GM12878 (cell line): ENCODE results near the gene RHCG. TPM values are rescaled to one million over a fixed set of nuclear protein-coding genes. Genes with fewer than 3 reads are reported as not detected.

ENCODE experiments used
- ATAC-seq: fragments of 200-7000 bp; cut with Tn5 transposase; 3 replicates; pipeline ENCODE4 v1.9.1; 2020; ENCODE audit warnings: mild to moderate bottlenecking, moderate library complexity
- BruUV-seq: library from RNA; stranded (reverse); fragments of 400-500 nt; replicated peaks from 2 replicates; lab custom pipeline; 2021; lab: Mats Ljungman, UMichigan
- CTCF ChIA-PET: fragments of 300-600 bp; sonication (Branson Sonifier 250); formaldehyde crosslinking; extraction: SDS; loops from one replicate; lab custom pipeline; 2021; ENCODE audit warnings: inconsistent platforms; lab: Yijun Ruan, JAX
- POLR2A ChIA-PET: fragments of 350-600 bp; formaldehyde crosslinking; extraction: SDS; loops from one replicate; lab custom pipeline; 2021; ENCODE audit warnings: inconsistent platforms; lab: Charles Lee
- RAD21 ChIA-PET: fragments of 300-600 bp; sonication (Branson Sonifier 250); formaldehyde crosslinking; loops from one replicate; lab custom pipeline; 2023; ENCODE audit warnings: antibody characterized with exemption; ENCODE audit not compliant: unreplicated experiment; lab: Charles Lee
- SMC1A ChIA-PET: fragments of 300-600 bp; sonication (Branson Sonifier 250); formaldehyde crosslinking; loops from one replicate; lab custom pipeline; 2023; ENCODE audit not compliant: unreplicated experiment, uncharacterized antibody; lab: Charles Lee
- DNase-seq: peaks from one replicate; pipeline ENCODE4 v3.0.0-alpha.2; 2011; ENCODE audit warnings: low read depth, low spot score
- FAIRE-seq: peaks from 3 replicates; lab custom pipeline; 2011; peaks lifted over from hg19 to GRCh38; lab: Jason Lieb, UNC
- H2AFZ ChIP-seq: 2 replicates; pipeline ENCODE4 v1.6.0; 2011; ENCODE audit warnings: low read depth, low read length, control low read depth; ENCODE audit not compliant: control insufficient read depth
- H3K27ac ChIP-seq: 2 replicates; pipeline ENCODE4 v1.5.1; 2011; ENCODE audit warnings: control low read depth; ENCODE audit not compliant: control insufficient read depth, insufficient read depth
- H3K27me3 ChIP-seq, 2 experiments: replicated peaks in 1 of 2; 2 replicates each; pipeline versions ENCODE4 v1.6.0 to v1.6.1; 2011; ENCODE audit warnings: low read length in 1 of 2; ENCODE audit not compliant: control insufficient read depth in 2 of 2, insufficient read depth in 2 of 2
- H3K36me3 ChIP-seq, 2 experiments: 2 replicates each; pipeline ENCODE4 v1.5.1; 2011; ENCODE audit warnings: low read length in 1 of 2; ENCODE audit not compliant: control insufficient read depth in 2 of 2, insufficient read depth in 2 of 2
- H3K4me1 ChIP-seq: 2 replicates; pipeline ENCODE4 v1.6.1; 2011; ENCODE audit warnings: mild to moderate bottlenecking, low read length, moderate library complexity, mixed read lengths; ENCODE audit not compliant: control insufficient read depth, insufficient read depth
- H3K4me2 ChIP-seq: 2 replicates; pipeline ENCODE4 v1.6.0; 2011; ENCODE audit warnings: control low read depth; ENCODE audit not compliant: control insufficient read depth, insufficient read depth
- H3K4me3 ChIP-seq: fragments of 200-600 bp; sonication (generic); 2 replicates; pipeline ENCODE4 v1.5.1; 2016
- H3K79me2 ChIP-seq: 2 replicates; pipeline ENCODE4 v1.6.0; 2011; ENCODE audit warnings: low read length; ENCODE audit not compliant: control insufficient read depth, insufficient read depth
- H3K9ac ChIP-seq: 2 replicates; pipeline ENCODE4 v1.8.0; 2011; ENCODE audit warnings: low read length, control low read depth, mixed read lengths; ENCODE audit not compliant: control insufficient read depth, insufficient read depth
- H3K9me3 ChIP-seq: replicated peaks from 3 replicates; pipeline ENCODE4 v1.5.1; 2011; ENCODE audit warnings: mild to moderate bottlenecking, low read length; ENCODE audit not compliant: control insufficient read depth, insufficient read depth
- H4K20me1 ChIP-seq: 2 replicates; pipeline ENCODE4 v1.6.0; 2011; ENCODE audit not compliant: control insufficient read depth, insufficient read depth
- CBX3 ChIP-seq: fragments of 200-600 bp; sonication (generic); IDR thresholded peaks from 2 replicates; pipeline ENCODE4 v1.6.1; 2016; ENCODE audit warnings: low read depth, borderline replicate concordance
- HDAC2 ChIP-seq: fragments of 200-600 bp; sonication (generic); IDR thresholded peaks from 2 replicates; pipeline ENCODE4 v1.6.1; 2017
- KLF5 ChIP-seq: fragments of 450-650 bp; IDR thresholded peaks from 2 replicates; pipeline ENCODE4 v1.6.1; 2014; ENCODE audit warnings: mild to moderate bottlenecking; ENCODE audit not compliant: partially characterized antibody
- MTA2 ChIP-seq: fragments of 450-650 bp; IDR thresholded peaks from 2 replicates; pipeline ENCODE4 v1.6.1; 2016; ENCODE audit warnings: low read depth, mild to moderate bottlenecking, moderate library complexity
- NR2F1 ChIP-seq: fragments of 450-650 bp; conservative IDR thresholded peaks from 2 replicates; pipeline ENCODE4 v1.6.1; 2017; ENCODE audit warnings: mild to moderate bottlenecking
- RB1 ChIP-seq: fragments of 450-650 bp; formaldehyde crosslinking; IDR thresholded peaks from 2 replicates; pipeline ENCODE4 v1.6.1; 2017; ENCODE audit warnings: mild to moderate bottlenecking, borderline replicate concordance
- SKIL ChIP-seq: fragments of 450-650 bp; IDR thresholded peaks from 2 replicates; pipeline ENCODE4 v1.6.1; 2017; ENCODE audit warnings: mild to moderate bottlenecking, low read depth, inconsistent platforms; ENCODE audit not compliant: poor library complexity, severe bottlenecking
- WGBS: methylation state at CpG from one replicate; pipeline ENCODE4 v1.1.6; 2016; ENCODE audit warnings: low lambda C conversion rate; ENCODE audit not compliant: insufficient replicate concordance, insufficient coverage; ENCODE audit errors: missing lambda C conversion rate; 5-methylcytosine and 5-hydroxymethylcytosine counted together
- in situ Hi-C: fragments of 300-500 bp; cut with MboI; formaldehyde crosslinking; loops from 9 replicates; pipeline ENCODE4 v1.14.3; 2018; ENCODE audit warnings: mixed read lengths
- intact Hi-C: fragments of 100-400 bp; cut with micrococcal nuclease; formaldehyde crosslinking; loops from one replicate; pipeline ENCODE4 v1.14.2; 2022; ENCODE audit not compliant: unreplicated experiment
- polyA plus RNA-seq, 11 experiments: library from polyadenylated mRNA; depleted of rRNA in 4 of 11; unstranded in 6 of 11; stranded (reverse) in 5 of 11; fragments of >200 nt; fragmentation: Nextera tagmentation in 4 of 11; fragmentation: Illumina TruSeq in 1 of 11; extraction: Ambion mirVana in 4 of 11; extraction: Trizol in 1 of 11; gene quantifications; 1 replicate in 1 of 11; 2 replicates in 10 of 11; pipeline versions ENCODE4 v1.2.1 to v1.2.3, GENCODE V29; 2011 to 2016; ENCODE audit warnings: inconsistent platforms in 2 of 11, missing spikeins in 2 of 11, low read depth in 1 of 11
- total RNA-seq, 4 experiments: library from RNA; depleted of rRNA in 3 of 4; stranded (reverse); fragments of >200 nt in 3 of 4; fragmentation: Illumina TruSeq in 1 of 4; extraction: Trizol in 1 of 4; gene quantifications; 2 replicates each; pipeline versions ENCODE4 v1.2.1 to v1.2.3, GENCODE V29; 2013 to 2021
- TF ChIP-seq, protein P1 (sequence below): fragments of 450-650 bp; IDR thresholded peaks from 2 replicates; pipeline ENCODE4 v1.6.1; 2017; ENCODE audit warnings: mild to moderate bottlenecking, moderate library complexity
- TF ChIP-seq, protein P2 (sequence below): IDR thresholded peaks from 2 replicates; pipeline ENCODE4 v1.6.1; 2011; ENCODE audit warnings: low read depth, mild to moderate bottlenecking, low read length, moderate library complexity, borderline replicate concordance; ENCODE audit errors: extremely low read depth
- TF ChIP-seq, protein P3 (sequence below): fragments of 450-650 bp; conservative IDR thresholded peaks from 2 replicates; pipeline ENCODE4 v1.6.1; 2017; ENCODE audit warnings: mild to moderate bottlenecking, moderate library complexity
- TF ChIP-seq, protein P4 (sequence below): IDR thresholded peaks from 2 replicates; pipeline ENCODE4 v1.6.1; 2011; ENCODE audit warnings: borderline replicate concordance, low read depth, mild to moderate bottlenecking, moderate library complexity, low read length; ENCODE audit not compliant: insufficient read depth, poor library complexity, severe bottlenecking

RHCG gene
- total and polyA plus RNA-seq, 10 of the 15 experiments (the other 5 are each of a cell fraction or from before 2014, with no cell fraction given) = 0.05 to 0.11 TPM; not detected in 8

GRCh38 chr15:89489376-89489775, 7.0 kb downstream of the RHCG start (continued):
- TF ChIP-seq NR2F1 (no peak), SKIL (no peak), KLF5 (no peak)
- TF ChIP-seq, protein P1, sequence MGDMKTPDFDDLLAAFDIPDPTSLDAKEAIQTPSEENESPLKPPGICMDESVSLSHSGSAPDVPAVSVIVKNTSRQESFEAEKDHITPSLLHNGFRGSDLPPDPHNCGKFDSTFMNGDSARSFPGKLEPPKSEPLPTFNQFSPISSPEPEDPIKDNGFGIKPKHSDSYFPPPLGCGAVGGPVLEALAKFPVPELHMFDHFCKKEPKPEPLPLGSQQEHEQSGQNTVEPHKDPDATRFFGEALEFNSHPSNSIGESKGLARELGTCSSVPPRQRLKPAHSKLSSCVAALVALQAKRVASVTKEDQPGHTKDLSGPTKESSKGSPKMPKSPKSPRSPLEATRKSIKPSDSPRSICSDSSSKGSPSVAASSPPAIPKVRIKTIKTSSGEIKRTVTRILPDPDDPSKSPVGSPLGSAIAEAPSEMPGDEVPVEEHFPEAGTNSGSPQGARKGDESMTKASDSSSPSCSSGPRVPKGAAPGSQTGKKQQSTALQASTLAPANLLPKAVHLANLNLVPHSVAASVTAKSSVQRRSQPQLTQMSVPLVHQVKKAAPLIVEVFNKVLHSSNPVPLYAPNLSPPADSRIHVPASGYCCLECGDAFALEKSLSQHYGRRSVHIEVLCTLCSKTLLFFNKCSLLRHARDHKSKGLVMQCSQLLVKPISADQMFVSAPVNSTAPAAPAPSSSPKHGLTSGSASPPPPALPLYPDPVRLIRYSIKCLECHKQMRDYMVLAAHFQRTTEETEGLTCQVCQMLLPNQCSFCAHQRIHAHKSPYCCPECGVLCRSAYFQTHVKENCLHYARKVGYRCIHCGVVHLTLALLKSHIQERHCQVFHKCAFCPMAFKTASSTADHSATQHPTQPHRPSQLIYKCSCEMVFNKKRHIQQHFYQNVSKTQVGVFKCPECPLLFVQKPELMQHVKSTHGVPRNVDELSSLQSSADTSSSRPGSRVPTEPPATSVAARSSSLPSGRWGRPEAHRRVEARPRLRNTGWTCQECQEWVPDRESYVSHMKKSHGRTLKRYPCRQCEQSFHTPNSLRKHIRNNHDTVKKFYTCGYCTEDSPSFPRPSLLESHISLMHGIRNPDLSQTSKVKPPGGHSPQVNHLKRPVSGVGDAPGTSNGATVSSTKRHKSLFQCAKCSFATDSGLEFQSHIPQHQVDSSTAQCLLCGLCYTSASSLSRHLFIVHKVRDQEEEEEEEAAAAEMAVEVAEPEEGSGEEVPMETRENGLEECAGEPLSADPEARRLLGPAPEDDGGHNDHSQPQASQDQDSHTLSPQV = no peak

DNA sequence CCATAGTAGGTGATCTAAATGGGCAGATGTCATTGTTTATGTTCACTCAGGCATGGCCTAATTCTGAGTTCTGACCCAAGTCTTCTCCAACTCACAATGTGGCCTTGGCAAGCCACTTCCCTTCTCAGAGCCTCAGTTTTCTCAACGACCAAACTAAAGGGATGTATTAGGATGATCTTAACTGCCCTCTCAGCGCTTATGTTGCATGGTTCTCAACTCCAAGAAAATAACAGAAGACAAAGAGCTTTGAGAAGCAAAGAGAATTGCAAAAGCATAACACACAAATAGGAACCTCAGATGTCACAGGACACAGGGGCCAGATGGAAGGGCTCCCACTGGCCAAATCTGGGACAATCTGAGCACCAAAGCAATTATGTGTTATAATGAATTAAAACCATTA, 8.6 kb downstream of the RHCG start:
- ATAC-seq (no peak), DNase-seq (no peak), FAIRE-seq (no peak)
- in situ Hi-C loops (no loop called here), intact Hi-C loops (no loop called here)
- RAD21 ChIA-PET = no interaction called here
- no peak overlapping the region for H2AFZ ChIP-seq
- TF ChIP-seq, protein P2, sequence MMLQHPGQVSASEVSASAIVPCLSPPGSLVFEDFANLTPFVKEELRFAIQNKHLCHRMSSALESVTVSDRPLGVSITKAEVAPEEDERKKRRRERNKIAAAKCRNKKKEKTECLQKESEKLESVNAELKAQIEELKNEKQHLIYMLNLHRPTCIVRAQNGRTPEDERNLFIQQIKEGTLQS = no peak
- TF ChIP-seq, protein P3, sequence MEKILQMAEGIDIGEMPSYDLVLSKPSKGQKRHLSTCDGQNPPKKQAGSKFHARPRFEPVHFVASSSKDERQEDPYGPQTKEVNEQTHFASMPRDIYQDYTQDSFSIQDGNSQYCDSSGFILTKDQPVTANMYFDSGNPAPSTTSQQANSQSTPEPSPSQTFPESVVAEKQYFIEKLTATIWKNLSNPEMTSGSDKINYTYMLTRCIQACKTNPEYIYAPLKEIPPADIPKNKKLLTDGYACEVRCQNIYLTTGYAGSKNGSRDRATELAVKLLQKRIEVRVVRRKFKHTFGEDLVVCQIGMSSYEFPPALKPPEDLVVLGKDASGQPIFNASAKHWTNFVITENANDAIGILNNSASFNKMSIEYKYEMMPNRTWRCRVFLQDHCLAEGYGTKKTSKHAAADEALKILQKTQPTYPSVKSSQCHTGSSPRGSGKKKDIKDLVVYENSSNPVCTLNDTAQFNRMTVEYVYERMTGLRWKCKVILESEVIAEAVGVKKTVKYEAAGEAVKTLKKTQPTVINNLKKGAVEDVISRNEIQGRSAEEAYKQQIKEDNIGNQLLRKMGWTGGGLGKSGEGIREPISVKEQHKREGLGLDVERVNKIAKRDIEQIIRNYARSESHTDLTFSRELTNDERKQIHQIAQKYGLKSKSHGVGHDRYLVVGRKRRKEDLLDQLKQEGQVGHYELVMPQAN = no peak
- TF ChIP-seq RB1 (no peak), MTA2 (no peak), HDAC2 (no peak), CBX3 (no peak)
- TF ChIP-seq, protein P4, sequence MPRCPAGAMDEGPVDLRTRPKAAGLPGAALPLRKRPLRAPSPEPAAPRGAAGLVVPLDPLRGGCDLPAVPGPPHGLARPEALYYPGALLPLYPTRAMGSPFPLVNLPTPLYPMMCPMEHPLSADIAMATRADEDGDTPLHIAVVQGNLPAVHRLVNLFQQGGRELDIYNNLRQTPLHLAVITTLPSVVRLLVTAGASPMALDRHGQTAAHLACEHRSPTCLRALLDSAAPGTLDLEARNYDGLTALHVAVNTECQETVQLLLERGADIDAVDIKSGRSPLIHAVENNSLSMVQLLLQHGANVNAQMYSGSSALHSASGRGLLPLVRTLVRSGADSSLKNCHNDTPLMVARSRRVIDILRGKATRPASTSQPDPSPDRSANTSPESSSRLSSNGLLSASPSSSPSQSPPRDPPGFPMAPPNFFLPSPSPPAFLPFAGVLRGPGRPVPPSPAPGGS = no peak
- no peaks in the 10 kb centered on the region for H3K4me1 ChIP-seq
- WGBS = 30% methylated on average over 2 of the region's 2 CpGs
- no peaks in the 10 kb centered on the region for H3K79me2 ChIP-seq
- CTCF ChIA-PET = no interaction called here
- H3K9ac ChIP-seq = no peak overlapping the region
- H3K4me3 ChIP-seq = no peak overlapping the region
- no peaks in the 10 kb centered on the region for H4K20me1 ChIP-seq
- BruUV-seq = no TSS peak
- no peaks in the 10 kb centered on the region for H3K9me3 ChIP-seq
- SMC1A ChIA-PET = no interaction called here
- H3K36me3 ChIP-seq = no peaks in the 10 kb centered on the region
- H3K27ac ChIP-seq = no peak overlapping the region
- POLR2A ChIA-PET = no interaction called here
- no peaks in the 10 kb centered on the region; a peak in 2 of 4 replicates for H3K27me3 ChIP-seq
- no peak overlapping the region for H3K4me2 ChIP-seq
